VCaP (cell line): ENCODE measurements around the gene MAGI1.

Source experiments
- H3K27ac ChIP-seq: fragments of 450-650 bp; 2 replicates; pipeline ENCODE4 v1.5.1; 2017
- CTCF ChIP-seq: fragments of 450-650 bp; conservative IDR thresholded peaks from 2 replicates; pipeline ENCODE4 v1.5.1; 2017; ENCODE audit warnings: mild to moderate bottlenecking, moderate library complexity

Gene MAGI1

GRCh38 chr3:65995515-65995914, 43.2 kb downstream of the MAGI1 start:
- no peak overlapping the region for H3K27ac ChIP-seq
- TF ChIP-seq CTCF = no peak

- no peak for TF ChIP-seq CTCF
- H3K27ac ChIP-seq = no peak overlapping the region
Measured at GRCh38 chr3:65995030-65995429, 43.7 kb downstream of the MAGI1 start.

- H3K27ac ChIP-seq = no peak overlapping the region
- no peak for TF ChIP-seq CTCF
Measured at GRCh38 chr3:65993134-65993900, 45.4 kb downstream of the MAGI1 start.

- TF ChIP-seq CTCF = no peak
- no peak overlapping the region for H3K27ac ChIP-seq
Measured at GRCh38 chr3:65992106-65992505, 46.6 kb downstream of the MAGI1 start.

- H3K27ac ChIP-seq = no peak overlapping the region
- no peak for TF ChIP-seq CTCF
Measured at GRCh38 chr3:65988411-65989180, 50.1 kb downstream of the MAGI1 start.

- TF ChIP-seq CTCF = no peak
- H3K27ac ChIP-seq = no peak overlapping the region
Measured at GRCh38 chr3:65986285-65986684, 52.4 kb downstream of the MAGI1 start.

- H3K27ac ChIP-seq = no peak overlapping the region
- TF ChIP-seq CTCF = no peak
Measured at GRCh38 chr3:65984975-65985374, 53.7 kb downstream of the MAGI1 start.
